GM21381 (cell line): Measurements from ENCODE around the gene SETX.

Source experiments
- ATAC-seq: cut with Tn5 transposase; IDR thresholded peaks from one replicate; pipeline ENCODE4 v1.9.1; 2021; ENCODE audit warnings: mild to moderate bottlenecking, moderate library complexity; ENCODE audit not compliant: unreplicated experiment

Gene SETX

GRCh38 chr9:132218208-132218607 is 136.6 kb downstream of the SETX start:
- no peak for ATAC-seq

GRCh38 chr9:132216861-132217619 is 137.7 kb downstream of the SETX start:
- no peak for ATAC-seq

- no peak for ATAC-seq
Measured at GRCh38 chr9:132214027-132214622, 140.7 kb downstream of the SETX start.

- ATAC-seq = no peak
Measured at GRCh38 chr9:132211570-132211969, 143.2 kb downstream of the SETX start.
